Fibroblast of lung (primary cell): ENCODE measurements around the gene UBQLN4. TPM values are rescaled to one million over a fixed set of nuclear protein-coding genes. Genes with fewer than 3 reads are reported as not detected.

Experiments used
- DNase-seq, 2 donors: peaks; one replicate each; pipeline versions ENCODE4 v3.0.0 to v3.0.0-alpha.2; 2010; ENCODE audit warnings: low read depth in 2 of 2
- H2AFZ ChIP-seq: 2 replicates; pipeline ENCODE4 v1.5.1; 2012; ENCODE audit warnings: low read length, control low read depth, inconsistent platforms
- H3K27ac ChIP-seq: 2 replicates; pipeline ENCODE4 v1.5.1; 2011; ENCODE audit warnings: low read length, control low read depth; ENCODE audit not compliant: insufficient read depth
- H3K27me3 ChIP-seq: 2 replicates; pipeline ENCODE4 v1.5.1; 2011; ENCODE audit warnings: mild to moderate bottlenecking, low read length; ENCODE audit not compliant: control insufficient read depth, insufficient read depth
- H3K36me3 ChIP-seq: 2 replicates; pipeline ENCODE4 v1.5.1; 2011; ENCODE audit warnings: low read length; ENCODE audit not compliant: control insufficient read depth, insufficient read depth
- H3K4me1 ChIP-seq: 2 replicates; pipeline ENCODE4 v1.5.1; 2011; ENCODE audit warnings: low read length; ENCODE audit not compliant: control insufficient read depth, insufficient read depth; ENCODE audit errors: extremely low read depth
- H3K4me2 ChIP-seq: 2 replicates; pipeline ENCODE4 v1.5.1; 2011; ENCODE audit warnings: low read length, control low read depth; ENCODE audit not compliant: insufficient read depth; ENCODE audit errors: extremely low read depth
- H3K4me3 ChIP-seq, 4 experiments: fragments of 200-600 bp in 1 of 4; sonication (generic) in 1 of 4; replicated peaks in 1 of 4; 2 replicates each; pipeline ENCODE4 v1.5.1; 2011 to 2016; ENCODE audit warnings: low read length in 4 of 4, low read depth in 3 of 4, mild to moderate bottlenecking in 3 of 4, control low read depth in 2 of 4, inconsistent platforms in 1 of 4, mixed read lengths in 1 of 4; ENCODE audit not compliant: insufficient read depth in 1 of 4; ENCODE audit errors: control extremely low read depth in 1 of 4
- H3K79me2 ChIP-seq: 2 replicates; pipeline ENCODE4 v1.5.1; 2012; ENCODE audit warnings: mild to moderate bottlenecking, low read length, inconsistent platforms; ENCODE audit not compliant: control insufficient read depth, insufficient read depth
- H3K9ac ChIP-seq: 2 replicates; pipeline ENCODE4 v1.5.1; 2011; ENCODE audit warnings: mild to moderate bottlenecking, low read length, control low read depth; ENCODE audit not compliant: insufficient read depth
- H3K9me3 ChIP-seq: 2 replicates; pipeline ENCODE4 v1.5.1; 2012; ENCODE audit warnings: low read depth, low read length; ENCODE audit not compliant: control insufficient read depth, insufficient read depth
- H4K20me1 ChIP-seq: 2 replicates; pipeline ENCODE4 v1.5.1; 2011; ENCODE audit warnings: low read length; ENCODE audit not compliant: control insufficient read depth, insufficient read depth; ENCODE audit errors: extremely low read depth
- EZH2 ChIP-seq: IDR thresholded peaks from 2 replicates; pipeline ENCODE4 v1.5.1; 2012; ENCODE audit warnings: low read length, control low read depth, mild to moderate bottlenecking; ENCODE audit errors: missing control alignments
- polyA plus RNA-seq, 2 donors: library from polyadenylated mRNA; depleted of rRNA in 1 of 2; stranded (reverse) in 1 of 2; unstranded in 1 of 2; fragments of >200 nt; gene quantifications; 2 replicates each; pipeline ENCODE4 v1.2.1, GENCODE V29; 2011 to 2012; ENCODE audit warnings: missing spikeins in 1 of 2
- total RNA-seq: library from RNA; depleted of rRNA; stranded (reverse); fragments of >200 nt; gene quantifications from 2 replicates; pipeline ENCODE4 v1.2.1, GENCODE V29; 2014
- TF ChIP-seq, protein P1 (sequence below), 2 donors: IDR thresholded peaks in 1 of 2; conservative IDR thresholded peaks in 1 of 2; 1 replicate in 1 of 2; 2 replicates in 1 of 2; pipeline ENCODE4 v1.5.1; 2011 to 2012; ENCODE audit warnings: low read length in 2 of 2, control low read depth in 1 of 2, inconsistent platforms in 1 of 2, low read depth in 1 of 2, mild to moderate bottlenecking in 1 of 2

UBQLN4 gene
- total and polyA plus RNA-seq, 2 donors (not counting 1 experiment from before 2014, with no cell fraction given): 11.1 to 12.5 TPM

DNA sequence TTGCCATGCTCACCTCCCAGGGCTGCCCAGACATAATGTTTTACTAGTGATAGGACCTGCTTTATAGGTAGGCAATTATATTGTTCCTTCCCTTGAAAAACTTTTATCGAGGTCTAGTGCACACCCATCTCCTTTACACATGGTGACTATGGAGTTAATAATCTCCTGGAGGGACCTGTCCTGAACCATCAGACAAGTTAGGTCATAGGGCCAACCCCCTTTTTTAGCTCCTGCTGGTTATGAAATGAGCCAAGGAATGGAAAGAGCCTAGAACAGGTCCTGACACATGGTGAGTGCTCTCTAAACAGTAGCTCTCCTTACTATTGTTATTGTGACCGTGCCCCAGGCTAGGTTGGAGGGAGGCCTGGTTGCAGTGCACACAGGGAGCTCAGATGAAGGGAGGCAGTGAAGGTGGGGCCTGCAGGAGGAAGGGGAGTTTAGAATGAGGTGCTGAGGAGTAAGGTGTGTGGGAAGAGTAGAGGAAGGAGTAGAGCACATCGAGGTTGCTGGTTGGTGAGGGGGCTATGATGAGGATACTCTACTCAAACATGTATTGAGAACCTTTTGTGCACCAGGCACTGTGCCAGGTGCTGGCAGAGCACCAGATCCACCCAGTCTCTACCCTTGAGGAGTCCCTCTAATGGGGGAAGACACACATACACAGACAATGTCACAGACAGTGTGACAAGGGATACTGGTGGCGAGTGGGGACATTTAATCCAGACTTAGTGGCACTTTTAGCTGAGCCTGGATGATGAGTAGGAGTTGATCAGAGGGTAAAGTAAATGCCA is 46.8 kb upstream of the UBQLN4 start:
- Histone ChIP-seq H3K36me3 (no peaks in the 10 kb centered on the region), H3K27me3 (no peaks in the 10 kb centered on the region), H3K4me3 (no peak overlapping the region), H3K9ac (no peak overlapping the region), H4K20me1 (no peaks in the 10 kb centered on the region), H3K27ac (no peak overlapping the region), H2AFZ (no peak overlapping the region), H3K4me1 (peaks cover 43% of the 10 kb centered on the region), H3K4me2 (no peak overlapping the region), H3K9me3 (no peaks in the 10 kb centered on the region), H3K79me2 (peaks cover 7% of the 10 kb centered on the region)
- TF ChIP-seq EZH2: no peak
- TF ChIP-seq, protein P1, sequence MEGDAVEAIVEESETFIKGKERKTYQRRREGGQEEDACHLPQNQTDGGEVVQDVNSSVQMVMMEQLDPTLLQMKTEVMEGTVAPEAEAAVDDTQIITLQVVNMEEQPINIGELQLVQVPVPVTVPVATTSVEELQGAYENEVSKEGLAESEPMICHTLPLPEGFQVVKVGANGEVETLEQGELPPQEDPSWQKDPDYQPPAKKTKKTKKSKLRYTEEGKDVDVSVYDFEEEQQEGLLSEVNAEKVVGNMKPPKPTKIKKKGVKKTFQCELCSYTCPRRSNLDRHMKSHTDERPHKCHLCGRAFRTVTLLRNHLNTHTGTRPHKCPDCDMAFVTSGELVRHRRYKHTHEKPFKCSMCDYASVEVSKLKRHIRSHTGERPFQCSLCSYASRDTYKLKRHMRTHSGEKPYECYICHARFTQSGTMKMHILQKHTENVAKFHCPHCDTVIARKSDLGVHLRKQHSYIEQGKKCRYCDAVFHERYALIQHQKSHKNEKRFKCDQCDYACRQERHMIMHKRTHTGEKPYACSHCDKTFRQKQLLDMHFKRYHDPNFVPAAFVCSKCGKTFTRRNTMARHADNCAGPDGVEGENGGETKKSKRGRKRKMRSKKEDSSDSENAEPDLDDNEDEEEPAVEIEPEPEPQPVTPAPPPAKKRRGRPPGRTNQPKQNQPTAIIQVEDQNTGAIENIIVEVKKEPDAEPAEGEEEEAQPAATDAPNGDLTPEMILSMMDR (conservative IDR thresholded peaks at IDR 0.05 in 1 of 2, IDR thresholded peaks at IDR 0.05 in 1 of 2; ENCODE audit: low read depth in 1 of 2, low read length in 2 of 2): no peak
- DNase-seq: no peak

DNA sequence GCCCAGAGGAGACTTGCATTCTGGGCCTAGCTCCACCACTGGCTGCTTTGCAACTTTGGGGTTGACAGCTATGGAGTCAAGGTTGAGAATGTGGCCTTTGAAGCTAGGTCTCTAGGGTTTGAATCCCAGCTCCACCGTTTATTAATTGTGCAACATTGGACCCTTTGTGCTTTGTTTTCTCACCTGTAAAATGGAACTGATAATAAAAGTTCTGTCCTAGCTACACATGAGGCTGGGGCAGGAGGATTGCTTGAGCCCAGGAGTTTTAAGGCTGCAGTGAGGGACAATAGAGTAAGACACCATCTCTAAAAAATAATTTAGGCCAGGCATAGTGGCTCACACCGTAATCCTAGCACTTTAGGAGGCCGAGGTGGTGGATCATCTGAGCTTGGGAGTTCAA is 45.7 kb upstream of the UBQLN4 start:
- H3K4me3 ChIP-seq: no peak overlapping the region
- no peaks in the 10 kb centered on the region for H3K27me3 ChIP-seq
- no peaks in the 10 kb centered on the region for H3K9me3 ChIP-seq
- DNase-seq: no peak
- H3K9ac ChIP-seq: no peak overlapping the region
- no peak overlapping the region for H3K4me2 ChIP-seq
- no peak overlapping the region for H3K27ac ChIP-seq
- peaks cover 33% of the 10 kb centered on the region for H3K4me1 ChIP-seq
- no peaks in the 10 kb centered on the region for H3K36me3 ChIP-seq
- H3K79me2 ChIP-seq: peaks cover 4% of the 10 kb centered on the region
- no peak for TF ChIP-seq EZH2
- TF ChIP-seq, protein P1 (conservative IDR thresholded peaks at IDR 0.05 in 1 of 2, IDR thresholded peaks at IDR 0.05 in 1 of 2; ENCODE audit: low read depth in 1 of 2, low read length in 2 of 2): no peak
- no peaks in the 10 kb centered on the region for H4K20me1 ChIP-seq
- H2AFZ ChIP-seq: no peak overlapping the region

DNA sequence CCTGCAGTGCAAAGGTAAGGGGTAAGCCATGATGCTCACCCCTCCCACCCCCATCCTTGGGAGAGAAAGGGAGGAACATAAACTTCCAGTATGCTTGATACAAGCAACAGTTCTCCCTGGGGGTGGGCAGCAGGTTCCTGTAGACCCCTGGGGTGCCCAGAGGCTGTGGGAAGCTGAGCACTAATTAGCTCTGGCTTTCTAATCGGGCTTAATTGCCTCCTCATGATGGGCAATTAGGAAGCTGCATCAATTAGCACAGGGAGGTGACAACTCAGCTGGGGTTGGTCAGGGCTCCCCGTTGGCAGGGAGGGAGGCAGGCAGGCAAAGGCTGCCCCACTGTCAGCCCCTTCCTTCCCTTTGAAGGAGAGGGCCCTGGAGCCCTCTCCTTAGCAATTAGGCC is 45.2 kb upstream of the UBQLN4 start:
- H3K4me3 ChIP-seq: no peak overlapping the region
- H3K36me3 ChIP-seq: no peaks in the 10 kb centered on the region
- H3K9ac ChIP-seq: no peak overlapping the region
- peaks cover 2% of the 10 kb centered on the region for H3K79me2 ChIP-seq
- no peaks in the 10 kb centered on the region for H4K20me1 ChIP-seq
- no peaks in the 10 kb centered on the region for H3K9me3 ChIP-seq
- no peak for DNase-seq
- H3K27ac ChIP-seq: no peak overlapping the region
- no peak overlapping the region for H2AFZ ChIP-seq
- H3K4me2 ChIP-seq: no peak overlapping the region
- no peaks in the 10 kb centered on the region for H3K27me3 ChIP-seq
- peaks cover 30% of the 10 kb centered on the region for H3K4me1 ChIP-seq
- no peak for TF ChIP-seq EZH2
- TF ChIP-seq, protein P1 (conservative IDR thresholded peaks at IDR 0.05 in 1 of 2, IDR thresholded peaks at IDR 0.05 in 1 of 2; ENCODE audit: low read depth in 1 of 2, low read length in 2 of 2): no peak
